Fibroblast of lung (primary cell): ENCODE measurements around the gene RTP2.

ENCODE experiments used
- EZH2 ChIP-seq: IDR thresholded peaks from 2 replicates; pipeline ENCODE4 v1.5.1; 2012; ENCODE audit warnings: low read length, control low read depth, mild to moderate bottlenecking; ENCODE audit errors: missing control alignments
- TF ChIP-seq, protein P1 (sequence below), 2 donors: IDR thresholded peaks in 1 of 2; conservative IDR thresholded peaks in 1 of 2; 1 replicate in 1 of 2; 2 replicates in 1 of 2; pipeline ENCODE4 v1.5.1; 2011 to 2012; ENCODE audit warnings: low read length in 2 of 2, control low read depth in 1 of 2, inconsistent platforms in 1 of 2, low read depth in 1 of 2, mild to moderate bottlenecking in 1 of 2

DNA sequence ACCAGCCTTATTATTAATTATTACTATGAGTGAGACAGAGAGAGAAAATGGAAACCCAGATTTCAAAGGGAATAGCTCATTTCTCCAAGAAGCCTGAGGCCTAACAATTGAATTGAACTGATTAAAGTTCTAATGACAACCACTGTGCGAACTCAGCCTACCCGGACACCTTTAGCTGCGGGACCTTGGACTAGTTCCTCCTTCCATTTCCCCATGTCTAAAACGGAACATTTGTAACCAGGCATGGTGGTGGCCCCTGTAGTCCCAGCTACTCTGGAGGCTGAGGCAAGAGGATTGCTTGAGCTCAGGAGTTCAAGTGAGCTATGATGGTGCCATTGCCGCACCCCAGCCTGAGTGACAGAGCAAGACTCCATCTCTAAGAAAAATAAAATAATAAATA lies 16.4 kb upstream of the RTP2 start:
- TF ChIP-seq, protein P1, sequence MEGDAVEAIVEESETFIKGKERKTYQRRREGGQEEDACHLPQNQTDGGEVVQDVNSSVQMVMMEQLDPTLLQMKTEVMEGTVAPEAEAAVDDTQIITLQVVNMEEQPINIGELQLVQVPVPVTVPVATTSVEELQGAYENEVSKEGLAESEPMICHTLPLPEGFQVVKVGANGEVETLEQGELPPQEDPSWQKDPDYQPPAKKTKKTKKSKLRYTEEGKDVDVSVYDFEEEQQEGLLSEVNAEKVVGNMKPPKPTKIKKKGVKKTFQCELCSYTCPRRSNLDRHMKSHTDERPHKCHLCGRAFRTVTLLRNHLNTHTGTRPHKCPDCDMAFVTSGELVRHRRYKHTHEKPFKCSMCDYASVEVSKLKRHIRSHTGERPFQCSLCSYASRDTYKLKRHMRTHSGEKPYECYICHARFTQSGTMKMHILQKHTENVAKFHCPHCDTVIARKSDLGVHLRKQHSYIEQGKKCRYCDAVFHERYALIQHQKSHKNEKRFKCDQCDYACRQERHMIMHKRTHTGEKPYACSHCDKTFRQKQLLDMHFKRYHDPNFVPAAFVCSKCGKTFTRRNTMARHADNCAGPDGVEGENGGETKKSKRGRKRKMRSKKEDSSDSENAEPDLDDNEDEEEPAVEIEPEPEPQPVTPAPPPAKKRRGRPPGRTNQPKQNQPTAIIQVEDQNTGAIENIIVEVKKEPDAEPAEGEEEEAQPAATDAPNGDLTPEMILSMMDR (conservative IDR thresholded peaks at IDR 0.05 in 1 of 2, IDR thresholded peaks at IDR 0.05 in 1 of 2; ENCODE audit: low read depth in 1 of 2, low read length in 2 of 2): no peak
- TF ChIP-seq EZH2: no peak
